ENCODE results near the gene PELI1.

PELI1 gene

DNA sequence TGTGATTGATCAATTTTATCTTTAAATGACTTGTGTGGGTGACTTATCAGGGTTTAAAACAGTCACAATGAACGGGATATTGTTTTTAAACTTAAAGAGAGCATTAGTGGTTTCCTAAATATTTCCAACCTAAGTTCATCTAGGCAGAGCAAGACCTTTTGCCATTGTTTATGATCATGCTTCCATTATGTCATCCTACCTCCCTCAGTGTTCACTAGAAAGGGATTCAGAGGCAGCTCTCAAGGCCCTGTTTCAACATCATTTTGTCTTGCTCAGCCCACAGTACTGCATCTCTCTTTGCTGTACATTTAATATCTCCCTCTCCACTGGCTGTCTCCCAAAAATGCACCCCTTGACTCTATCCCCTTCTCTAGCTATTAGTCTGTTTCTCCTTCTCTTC lies 21.5 kb upstream of the PELI1 start:
- Histone ChIP-seq H3K27me3 (replicated peaks; ENCODE audit: control insufficient read depth, insufficient read depth, low read length) (no peaks in the 10 kb centered on the region), H3K4me3 (replicated peaks; ENCODE audit: low read depth, low read length) (no peak overlapping the region), H3K36me3 (ENCODE audit: control insufficient read depth, insufficient read depth, low read length) (no peaks in the 10 kb centered on the region)
- TF ChIP-seq, protein P1, sequence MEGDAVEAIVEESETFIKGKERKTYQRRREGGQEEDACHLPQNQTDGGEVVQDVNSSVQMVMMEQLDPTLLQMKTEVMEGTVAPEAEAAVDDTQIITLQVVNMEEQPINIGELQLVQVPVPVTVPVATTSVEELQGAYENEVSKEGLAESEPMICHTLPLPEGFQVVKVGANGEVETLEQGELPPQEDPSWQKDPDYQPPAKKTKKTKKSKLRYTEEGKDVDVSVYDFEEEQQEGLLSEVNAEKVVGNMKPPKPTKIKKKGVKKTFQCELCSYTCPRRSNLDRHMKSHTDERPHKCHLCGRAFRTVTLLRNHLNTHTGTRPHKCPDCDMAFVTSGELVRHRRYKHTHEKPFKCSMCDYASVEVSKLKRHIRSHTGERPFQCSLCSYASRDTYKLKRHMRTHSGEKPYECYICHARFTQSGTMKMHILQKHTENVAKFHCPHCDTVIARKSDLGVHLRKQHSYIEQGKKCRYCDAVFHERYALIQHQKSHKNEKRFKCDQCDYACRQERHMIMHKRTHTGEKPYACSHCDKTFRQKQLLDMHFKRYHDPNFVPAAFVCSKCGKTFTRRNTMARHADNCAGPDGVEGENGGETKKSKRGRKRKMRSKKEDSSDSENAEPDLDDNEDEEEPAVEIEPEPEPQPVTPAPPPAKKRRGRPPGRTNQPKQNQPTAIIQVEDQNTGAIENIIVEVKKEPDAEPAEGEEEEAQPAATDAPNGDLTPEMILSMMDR (IDR thresholded peaks at IDR 0.05; ENCODE audit: insufficient read depth, low read length, poor library complexity, severe bottlenecking) = no peak
- DNase-seq (ENCODE audit: extremely low read depth, insufficient read length) = no peak

DNA sequence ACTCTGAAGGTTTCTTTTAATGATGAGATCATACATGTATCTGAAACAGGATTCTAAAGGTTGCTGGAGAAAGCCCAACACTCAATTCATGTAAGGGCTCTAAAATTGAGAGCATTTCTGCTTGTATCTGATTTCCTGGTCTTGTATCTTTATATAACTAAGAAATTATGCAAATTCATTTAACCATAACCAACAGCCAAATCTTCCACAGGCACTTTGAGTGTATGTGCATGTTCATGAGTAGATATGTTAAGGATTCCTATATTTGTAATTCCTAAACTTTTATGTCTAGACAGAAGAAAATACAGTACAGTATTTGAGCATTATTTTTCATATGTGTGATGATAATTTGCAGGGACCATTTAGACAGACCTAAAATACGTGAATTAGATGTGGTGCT lies 20.4 kb upstream of the PELI1 start:
- DNase-seq (ENCODE audit: extremely low read depth, insufficient read length) = no peak
- Histone ChIP-seq H3K4me3 (replicated peaks; ENCODE audit: low read depth, low read length) (no peak overlapping the region), H3K36me3 (ENCODE audit: control insufficient read depth, insufficient read depth, low read length) (no peaks in the 10 kb centered on the region), H3K27me3 (replicated peaks; ENCODE audit: control insufficient read depth, insufficient read depth, low read length) (no peaks in the 10 kb centered on the region)
- TF ChIP-seq, protein P1 (IDR thresholded peaks at IDR 0.05; ENCODE audit: insufficient read depth, low read length, poor library complexity, severe bottlenecking) = no peak

DNA sequence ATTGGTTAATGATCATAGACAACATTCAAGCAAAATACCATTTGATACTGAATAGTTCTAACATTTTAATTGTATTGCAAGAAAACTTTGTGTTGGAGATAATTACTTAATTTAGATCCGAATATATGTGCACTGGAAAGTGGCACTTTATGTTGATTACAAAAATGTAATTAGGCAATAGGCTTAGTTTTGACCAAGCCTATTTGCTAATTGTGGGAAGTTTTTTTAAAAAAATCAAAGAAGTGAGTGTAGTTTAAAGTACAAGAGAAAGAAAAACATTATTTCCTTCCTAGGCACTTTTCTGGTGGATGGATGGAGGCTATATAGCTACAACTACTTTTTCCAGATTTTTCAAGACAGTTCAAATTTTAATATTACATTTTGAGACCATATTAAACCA lies 18.3 kb upstream of the PELI1 start:
- Histone ChIP-seq H3K36me3 (ENCODE audit: control insufficient read depth, insufficient read depth, low read length) (no peaks in the 10 kb centered on the region), H3K27me3 (replicated peaks; ENCODE audit: control insufficient read depth, insufficient read depth, low read length) (no peaks in the 10 kb centered on the region), H3K4me3 (replicated peaks; ENCODE audit: low read depth, low read length) (no peak overlapping the region)
- no peak for DNase-seq (ENCODE audit: extremely low read depth, insufficient read length)
- TF ChIP-seq, protein P1 (IDR thresholded peaks at IDR 0.05; ENCODE audit: insufficient read depth, low read length, poor library complexity, severe bottlenecking) = no peak

DNA sequence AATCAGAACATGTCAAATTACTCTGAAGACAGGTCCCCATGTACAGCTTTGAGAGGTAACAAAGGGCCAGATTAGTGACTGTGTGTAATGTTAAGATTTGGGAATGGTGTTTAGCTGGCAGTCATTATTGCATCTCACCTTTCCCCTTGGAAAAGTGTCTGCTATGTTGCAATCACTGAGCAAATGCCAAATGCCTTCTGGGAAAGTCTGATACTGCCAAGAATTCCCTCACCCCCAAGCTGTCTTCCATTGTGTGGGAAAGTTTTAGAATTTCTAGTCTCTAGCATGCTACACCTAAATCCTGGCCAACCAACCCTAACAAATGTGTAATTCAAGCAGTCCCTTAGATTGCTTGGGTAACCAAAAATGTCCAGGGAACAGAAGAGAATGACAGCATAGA lies 13.6 kb upstream of the PELI1 start:
- no peak overlapping the region for H3K4me3 ChIP-seq (replicated peaks; ENCODE audit: low read depth, low read length)
- TF ChIP-seq, protein P1 (IDR thresholded peaks at IDR 0.05; ENCODE audit: insufficient read depth, low read length, poor library complexity, severe bottlenecking) = no peak
- no peaks in the 10 kb centered on the region for H3K27me3 ChIP-seq (replicated peaks; ENCODE audit: control insufficient read depth, insufficient read depth, low read length)
- DNase-seq (ENCODE audit: extremely low read depth, insufficient read length) = no peak
- no peaks in the 10 kb centered on the region for H3K36me3 ChIP-seq (ENCODE audit: control insufficient read depth, insufficient read depth, low read length)

DNA sequence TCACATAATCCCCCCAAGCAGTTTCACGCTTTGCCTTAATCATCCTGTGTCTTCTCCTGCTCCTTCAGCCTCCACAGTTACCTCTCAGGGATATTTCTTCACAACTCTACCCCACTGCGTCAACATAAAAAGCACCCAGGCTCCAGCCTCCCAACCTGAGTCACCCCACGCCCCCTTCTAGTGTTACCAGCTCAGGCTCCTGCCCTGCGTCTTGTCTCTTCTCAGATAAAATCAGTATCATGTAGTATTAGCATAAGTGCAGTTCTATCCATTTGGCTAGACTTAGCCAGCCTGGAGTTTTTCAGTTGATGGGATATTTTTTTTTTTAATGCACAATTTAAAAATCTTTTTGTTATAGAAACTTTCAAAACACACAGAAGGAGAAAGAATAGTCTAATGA lies 9.6 kb upstream of the PELI1 start:
- Histone ChIP-seq H3K4me3 (replicated peaks; ENCODE audit: low read depth, low read length) (no peak overlapping the region), H3K27me3 (replicated peaks; ENCODE audit: control insufficient read depth, insufficient read depth, low read length) (no peaks in the 10 kb centered on the region)
- TF ChIP-seq, protein P1 (IDR thresholded peaks at IDR 0.05; ENCODE audit: insufficient read depth, low read length, poor library complexity, severe bottlenecking) = no peak

DNA sequence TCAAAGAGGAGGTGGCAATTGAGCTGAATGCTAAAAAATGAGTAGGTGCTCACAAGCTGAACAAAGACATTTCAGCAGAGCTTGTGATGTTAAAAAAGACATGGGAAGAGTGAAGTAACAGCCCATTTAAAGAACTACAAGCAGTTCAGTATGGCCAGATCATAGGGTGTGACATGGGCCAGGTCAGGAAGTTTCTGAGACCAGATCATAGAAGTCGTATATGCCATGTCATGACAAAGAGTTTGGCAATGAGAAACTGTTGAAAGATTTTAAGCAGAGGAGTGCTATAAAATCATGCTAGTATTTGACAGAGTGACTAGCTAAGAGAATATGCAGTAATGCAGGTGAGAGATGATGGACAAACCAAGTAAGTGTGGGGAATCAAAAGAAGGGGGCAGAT lies 7.3 kb upstream of the PELI1 start:
- DNase-seq (ENCODE audit: extremely low read depth, insufficient read length) = no peak
- no peaks in the 10 kb centered on the region for H3K36me3 ChIP-seq (ENCODE audit: control insufficient read depth, insufficient read depth, low read length)
- no peaks in the 10 kb centered on the region for H3K27me3 ChIP-seq (replicated peaks; ENCODE audit: control insufficient read depth, insufficient read depth, low read length)
- TF ChIP-seq, protein P1 (IDR thresholded peaks at IDR 0.05; ENCODE audit: insufficient read depth, low read length, poor library complexity, severe bottlenecking) = no peak
- no peak overlapping the region for H3K4me3 ChIP-seq (replicated peaks; ENCODE audit: low read depth, low read length)

More for the DNA sequence above, 9.6 kb upstream of the PELI1 start:
- DNase-seq (ENCODE audit: extremely low read depth, insufficient read length) = no peak
- H3K36me3 ChIP-seq (ENCODE audit: control insufficient read depth, insufficient read depth, low read length) = no peaks in the 10 kb centered on the region
